HG03196 (cell line): ENCODE data around the gene FAT2.

Experiments used
- ATAC-seq: cut with Tn5 transposase; IDR thresholded peaks from one replicate; pipeline ENCODE4 v1.9.1; 2021; ENCODE audit not compliant: unreplicated experiment

Gene FAT2

GRCh38 chr5:151591144-151591819, at the start of gene FAT2:
Gene FAT2 (minus strand): TSS chr5:151591331. CDS start chr5:151568931, 22,400 bp downstream.
- ATAC-seq: no peak

- no peak for ATAC-seq
These were observed 47.5 kb upstream of the FAT2 start for GRCh38 chr5:151638619-151639018.

GRCh38 chr5:151637676-151638075, 46.5 kb upstream of the FAT2 start:
- ATAC-seq: no peak

GRCh38 chr5:151633892-151634291, 42.8 kb upstream of the FAT2 start:
- no peak for ATAC-seq

- no peak for ATAC-seq
These were observed 41.8 kb upstream of the FAT2 start for GRCh38 chr5:151632941-151633340.

GRCh38 chr5:151632524-151632923, 41.4 kb upstream of the FAT2 start:
- ATAC-seq: no peak

GRCh38 chr5:151631941-151632340, 40.8 kb upstream of the FAT2 start:
- no peak for ATAC-seq

GRCh38 chr5:151630088-151630487, 39.0 kb upstream of the FAT2 start:
- ATAC-seq: no peak

GRCh38 chr5:151628112-151628823, 37.1 kb upstream of the FAT2 start:
- ATAC-seq: no peak

- ATAC-seq: no peak
These were observed 36.5 kb upstream of the FAT2 start for GRCh38 chr5:151627650-151628049.

GRCh38 chr5:151625285-151625684, 34.2 kb upstream of the FAT2 start:
- no peak for ATAC-seq

GRCh38 chr5:151624476-151624875, 33.3 kb upstream of the FAT2 start:
- no peak for ATAC-seq

- no peak for ATAC-seq
These were observed 31.4 kb upstream of the FAT2 start for GRCh38 chr5:151622367-151623088.

GRCh38 chr5:151620461-151620840, 29.3 kb upstream of the FAT2 start:
- no peak for ATAC-seq

GRCh38 chr5:151619812-151620460, 28.8 kb upstream of the FAT2 start:
- ATAC-seq: no peak

- ATAC-seq: no peak
These were observed 27.8 kb upstream of the FAT2 start for GRCh38 chr5:151618907-151619306.

- no peak for ATAC-seq
These were observed 26.9 kb upstream of the FAT2 start for GRCh38 chr5:151617841-151618710.

GRCh38 chr5:151617383-151617840, 26.3 kb upstream of the FAT2 start:
- ATAC-seq: no peak

GRCh38 chr5:151615431-151615830, 24.3 kb upstream of the FAT2 start:
- ATAC-seq: no peak

GRCh38 chr5:151614565-151614964, 23.4 kb upstream of the FAT2 start:
- ATAC-seq: no peak
